LHCN-M2 (cell line): Measurements from ENCODE around the gene CES2. TPM values are rescaled to one million over a fixed set of nuclear protein-coding genes. Genes with fewer than 3 reads are reported as not detected.
"Not testable (repeated sequence)": the region's sequence is repeated elsewhere in the genome, so short reads cannot be mapped to it uniquely, and the experiment has no call there.

Source experiments
- DNase-seq: peaks from one replicate; pipeline ENCODE4 v3.0.0-alpha.2; 2012; ENCODE audit warnings: low read depth
- total RNA-seq: library from RNA; depleted of rRNA; stranded (reverse); fragments of >200 nt; gene quantifications from 2 replicates; pipeline ENCODE4 v1.2.3, GENCODE V29; 2014

The CES2 gene
- total RNA-seq, 1 experiment from 2014 or later, result 53.4 TPM

DNA sequence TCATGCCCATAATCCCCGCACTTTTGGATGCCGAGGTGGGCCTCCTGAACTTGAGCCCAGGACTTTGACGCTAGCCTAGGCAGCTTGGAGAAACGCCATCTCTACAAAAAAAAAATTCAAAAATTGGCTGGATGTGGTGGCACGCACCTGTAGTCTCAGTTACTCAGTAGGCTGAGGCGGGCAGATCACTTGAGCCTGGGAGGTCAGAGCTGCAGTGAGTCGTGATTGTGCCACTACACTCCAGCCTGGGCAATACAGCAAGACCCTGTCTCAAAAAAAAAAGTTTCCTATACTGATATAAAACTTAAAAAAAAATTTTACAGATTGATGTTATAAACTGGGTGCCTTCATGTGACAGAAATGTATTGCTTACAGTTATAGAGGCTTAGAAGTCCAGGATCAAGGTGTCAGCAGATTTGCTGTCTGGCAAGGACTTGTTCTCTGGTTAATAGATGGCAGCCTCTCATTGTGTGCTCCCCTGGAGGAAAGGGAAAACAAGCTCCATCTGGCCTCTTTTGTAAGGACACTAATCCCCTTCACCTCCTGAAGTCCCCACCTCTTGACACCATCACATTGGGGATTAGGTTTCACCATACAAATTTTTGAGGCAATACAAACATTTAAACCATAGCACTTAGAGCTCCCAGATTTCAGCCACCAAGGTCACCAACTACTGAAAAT is 17.3 kb downstream of the CES2 start:
- DNase-seq, result no peak

DNA sequence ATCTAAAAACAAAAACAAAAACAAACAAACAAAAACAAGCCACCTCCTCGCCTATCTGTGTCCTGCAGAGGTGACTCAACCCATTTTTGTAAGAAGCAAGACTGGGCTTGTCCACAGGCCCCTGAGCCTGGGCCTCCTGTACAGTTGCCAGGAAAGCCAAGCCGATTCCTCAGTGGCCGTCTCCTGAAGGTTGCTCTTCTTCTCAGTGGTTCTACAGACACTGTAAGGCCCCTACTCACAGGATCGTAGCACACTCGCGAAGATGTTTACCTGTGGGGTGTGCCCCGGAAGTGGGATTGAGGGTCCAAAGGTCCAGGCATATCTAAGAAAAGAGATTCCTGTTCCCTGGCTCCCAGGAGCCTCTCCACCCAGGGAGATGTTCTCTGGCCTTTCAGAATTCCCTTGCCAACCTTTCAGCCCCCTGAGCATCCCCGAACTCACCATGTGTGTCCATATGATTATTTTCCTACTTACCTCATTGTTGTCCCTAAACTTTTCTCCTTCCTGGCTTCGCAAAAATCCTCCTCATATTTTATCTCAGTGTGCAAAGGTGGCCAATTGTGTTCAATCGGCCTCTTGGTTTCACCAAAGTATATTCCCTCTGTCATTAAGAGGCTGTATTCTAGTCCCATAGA is 18.3 kb downstream of the CES2 start:
- no peak for DNase-seq

DNA sequence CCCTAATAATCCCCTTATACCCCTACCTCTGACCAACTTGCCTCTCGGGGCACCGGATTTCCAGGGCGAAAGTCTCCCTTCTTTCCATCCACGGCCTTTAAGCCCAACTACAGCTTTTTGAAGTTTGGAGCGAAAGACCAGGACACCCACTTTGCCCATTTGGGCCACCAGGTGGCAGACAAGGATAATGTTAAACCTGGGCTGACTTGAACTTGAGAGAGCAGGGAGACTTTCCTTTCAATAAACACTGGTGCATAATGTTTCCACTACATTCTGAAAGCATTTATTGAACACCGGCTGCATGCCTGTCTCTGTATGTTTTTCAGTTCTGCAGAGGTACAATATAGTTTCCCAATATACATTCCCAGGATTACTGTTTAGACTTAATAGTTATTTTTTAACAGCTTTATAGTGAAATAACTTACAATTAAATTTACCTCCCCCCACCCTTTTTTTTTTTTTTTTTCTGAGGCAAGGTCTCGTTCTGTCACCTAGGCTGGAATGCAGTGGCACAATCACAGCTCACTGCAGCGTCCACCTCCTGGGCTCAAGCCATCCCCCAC is 18.9 kb downstream of the CES2 start:
- peak; percentile 74 for DNase-seq

DNA sequence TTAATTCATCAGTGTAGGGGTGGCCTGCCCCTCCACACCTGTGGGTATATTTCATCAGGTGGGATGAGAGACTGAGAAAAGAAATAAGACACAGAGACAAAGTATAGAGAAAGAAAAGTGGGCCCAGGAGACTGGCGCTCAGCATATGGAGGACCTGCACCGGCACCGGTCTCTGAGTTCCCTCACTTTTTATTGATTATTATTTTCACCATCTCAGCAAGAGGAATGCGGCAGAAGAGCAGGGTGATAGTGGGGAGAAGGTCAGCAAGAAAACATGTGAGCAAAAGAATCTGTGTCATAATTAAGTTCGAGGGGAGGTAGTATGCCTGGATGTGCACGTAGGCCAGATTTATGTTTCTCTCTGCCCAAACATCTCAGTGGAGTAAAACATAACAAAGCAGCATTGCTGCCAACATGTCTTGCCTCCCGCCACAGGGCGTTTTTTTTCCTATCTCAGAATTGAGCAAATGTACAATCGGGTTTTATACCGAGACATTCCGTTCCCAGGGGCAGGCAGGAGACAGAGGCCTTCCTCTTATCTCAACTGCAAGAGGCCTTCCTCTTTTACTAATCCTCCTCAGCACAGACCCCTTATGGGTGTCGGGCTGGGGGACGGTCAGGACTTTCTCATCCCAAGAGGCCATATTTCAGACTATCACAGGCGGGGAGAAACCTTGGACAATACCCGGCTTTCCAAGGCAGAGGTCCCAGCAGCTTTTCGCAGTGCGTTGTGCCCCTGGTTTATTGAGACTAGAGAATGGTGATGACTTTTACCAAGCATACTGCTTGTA is 20.2 kb downstream of the CES2 start:
- not testable (repeated sequence) for DNase-seq

GRCh38 chr16:66956154-66956457 is 20.8 kb downstream of the CES2 start:
- DNase-seq, result not testable (repeated sequence)

- DNase-seq, result no peak
Measured at GRCh38 chr16:66958857-66959703, 23.8 kb downstream of the CES2 start.

DNA sequence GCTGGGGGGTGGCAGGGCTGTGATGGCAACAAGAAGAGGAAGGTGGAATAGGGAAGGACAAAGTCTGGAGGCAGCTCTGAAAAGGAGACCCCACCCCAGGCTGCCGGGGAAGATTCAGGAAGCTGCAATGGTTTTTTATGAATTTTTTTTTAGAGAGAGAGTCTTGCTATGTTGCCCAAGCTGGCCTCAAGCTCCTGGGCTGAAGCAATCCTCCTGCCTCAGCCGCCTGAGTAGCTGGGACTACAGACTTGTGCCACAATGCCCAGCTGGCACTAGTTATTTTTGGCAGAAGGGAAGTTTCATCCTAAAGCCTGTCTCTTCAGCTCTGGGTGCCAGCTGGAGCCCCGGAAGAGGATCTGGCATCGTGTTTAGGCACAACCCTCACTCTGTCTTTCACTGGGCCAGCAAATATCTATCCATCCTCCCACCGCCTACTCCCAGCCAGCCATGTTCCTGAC is 24.4 kb downstream of the CES2 start:
- no peak for DNase-seq

- DNase-seq, result no peak
Measured at GRCh38 chr16:66960270-66960669, 25.0 kb downstream of the CES2 start.

DNA sequence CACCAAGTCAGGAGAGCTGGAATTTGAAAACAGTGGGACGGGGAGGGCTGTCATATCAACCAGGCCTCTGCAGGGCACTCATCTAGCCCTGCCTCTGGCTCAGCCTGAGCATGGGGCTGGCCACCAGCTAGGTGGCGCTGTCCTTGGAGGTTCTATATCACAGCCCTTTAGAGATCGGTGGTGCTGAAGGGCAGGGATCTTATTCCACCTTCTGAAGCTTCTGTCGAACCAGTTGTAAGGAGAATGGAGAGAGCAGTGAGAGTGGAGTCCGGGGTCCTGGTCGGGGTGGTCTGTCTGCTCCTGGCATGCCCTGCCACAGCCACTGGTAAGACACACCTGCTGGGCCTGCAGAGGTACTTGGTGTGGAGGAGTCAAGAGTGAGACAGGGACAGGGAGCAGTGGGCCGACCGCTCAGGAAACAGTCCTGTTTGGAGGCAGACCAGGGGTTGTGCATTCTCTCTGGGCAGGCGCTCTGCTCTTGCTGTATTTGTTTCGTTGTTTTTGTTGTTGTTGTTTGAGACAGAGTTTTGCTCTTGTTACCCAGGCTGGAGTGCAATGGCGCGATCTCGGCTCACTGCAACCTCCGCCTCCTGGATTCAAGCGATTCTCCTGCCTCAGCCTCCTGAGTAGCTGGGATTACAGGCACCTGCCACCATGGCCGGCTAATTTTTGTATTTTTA is 25.9 kb downstream of the CES2 start, which contains the start of gene CES3:
TSS of gene CES3 (plus strand) at position 202 of the 680 bp plus-strand sequence. CDS start at position 244, 42 bp downstream.
- peak; percentile 58 for DNase-seq

DNA sequence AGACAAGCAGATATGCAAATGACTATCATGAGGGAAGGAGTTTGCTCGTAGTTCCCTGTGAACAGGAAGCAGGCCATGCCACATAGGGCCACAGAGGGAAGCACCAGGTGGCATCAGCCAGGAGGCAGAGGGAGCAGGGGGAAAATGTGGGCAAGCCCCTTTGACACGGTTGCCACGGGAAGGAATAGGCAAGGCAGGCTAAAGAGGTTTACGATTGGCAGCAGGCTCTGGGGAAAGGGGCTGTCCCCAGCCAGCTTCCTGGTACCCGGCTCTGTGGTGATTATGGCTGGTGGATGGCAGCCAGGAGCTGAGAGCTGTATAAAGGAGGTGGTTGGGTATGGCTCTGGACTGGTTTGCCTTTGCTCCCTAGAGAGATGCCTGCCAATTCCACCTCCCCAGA is 26.6 kb downstream of the CES2 start:
- DNase-seq, result no peak

DNA sequence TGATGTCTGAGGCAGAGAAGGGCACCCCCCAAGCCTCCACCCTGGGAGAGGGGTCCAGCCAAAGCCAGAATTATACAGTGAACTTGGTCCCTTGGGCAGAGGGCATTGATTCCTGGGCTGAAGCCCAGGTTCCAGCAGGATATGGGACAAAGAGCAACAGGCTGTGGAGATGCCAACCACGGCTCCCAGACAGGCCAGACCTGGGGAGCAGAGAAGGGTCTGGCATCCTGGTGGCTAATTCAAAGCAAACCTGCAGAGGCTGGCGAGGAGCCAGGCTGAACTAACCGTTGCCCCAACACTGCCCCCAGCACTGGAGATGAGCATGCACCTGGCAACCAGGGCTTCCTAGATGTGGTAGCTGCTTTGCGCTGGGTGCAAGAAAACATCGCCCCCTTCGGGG is 28.7 kb downstream of the CES2 start:
- DNase-seq, result no peak

- no peak for DNase-seq
Measured at GRCh38 chr16:66968847-66969246, 33.5 kb downstream of the CES2 start.

GRCh38 chr16:66970775-66971720 is 35.7 kb downstream of the CES2 start:
- DNase-seq, result no peak

GRCh38 chr16:66972983-66973382 is 37.7 kb downstream of the CES2 start:
- no peak for DNase-seq

- no peak for DNase-seq
Measured at GRCh38 chr16:66973716-66974115, 38.4 kb downstream of the CES2 start.

GRCh38 chr16:66974156-66974931 is 39.0 kb downstream of the CES2 start:
- not testable (repeated sequence) for DNase-seq

GRCh38 chr16:66974932-66975246 is 39.6 kb downstream of the CES2 start:
- DNase-seq, result not testable (repeated sequence)

DNA sequence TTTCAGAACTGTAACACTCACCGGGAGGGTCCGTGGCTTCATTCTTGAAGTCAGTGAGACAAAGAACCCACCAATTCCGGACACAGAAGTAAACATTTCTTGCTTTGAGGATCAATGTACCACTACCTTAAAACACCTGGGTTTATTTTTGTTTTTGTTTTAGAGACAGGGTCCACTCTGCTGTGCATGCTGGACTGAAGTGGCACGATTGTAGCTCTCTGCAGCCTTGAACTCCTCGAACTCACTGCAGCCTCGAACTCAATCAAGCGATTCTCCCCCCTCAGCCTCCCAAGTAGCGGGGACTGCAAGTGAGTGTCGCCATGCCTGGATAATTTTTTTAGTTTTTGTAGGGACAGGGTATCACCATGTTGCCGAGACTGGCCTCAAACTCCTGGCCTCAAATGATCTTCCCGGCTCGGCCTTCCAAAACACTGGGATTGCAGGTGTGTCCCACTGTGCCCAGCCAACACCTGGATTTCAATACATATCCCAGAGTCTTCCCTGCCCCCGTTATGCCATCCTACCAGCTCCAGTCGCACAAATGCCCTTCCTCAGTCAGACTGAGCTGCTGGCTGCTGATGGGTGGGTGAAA is 40.1 kb downstream of the CES2 start:
- no peak for DNase-seq

DNA sequence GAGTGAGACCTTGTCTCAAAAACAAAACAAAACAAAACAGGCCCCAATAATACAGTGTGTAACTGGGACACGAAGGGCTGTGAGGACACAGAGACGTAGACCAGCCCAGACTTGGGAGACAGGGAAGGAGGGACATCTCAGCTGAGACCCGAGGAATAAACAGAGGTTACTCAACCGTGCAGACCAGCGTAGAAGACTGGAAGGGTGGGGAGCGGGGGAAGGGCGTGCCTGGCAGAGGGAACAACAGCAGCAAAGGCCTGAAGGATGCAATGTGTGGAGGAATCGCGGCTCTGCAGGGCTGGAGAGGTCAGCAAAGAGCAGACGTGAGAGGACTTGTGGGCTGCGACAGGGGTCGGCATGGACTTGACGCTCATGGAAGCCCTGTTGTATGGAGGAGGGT is 41.4 kb downstream of the CES2 start:
- DNase-seq, result no peak
